ENCODE measurements around the gene FGFR2.

- no peak for TF ChIP-seq CTCF (IDR thresholded peaks at IDR 0.05)
- TF ChIP-seq POLR2A (IDR thresholded peaks at IDR 0.05), result no peak
Observed at GRCh38 chr10:121647401-121647800, 49.2 kb upstream of the FGFR2 start.
